Activated naive CD4-positive, alpha-beta T cell treated with anti-CD3 and anti-CD28 coated beads, Interleukin-2, amount 50 U/mL, for 16 hours (primary cell): ENCODE data around the gene LNX2.

ENCODE experiments used
- DNase-seq: peaks from one replicate; pipeline ENCODE4 v3.0.0-alpha.2; 2020

LNX2 gene

DNA sequence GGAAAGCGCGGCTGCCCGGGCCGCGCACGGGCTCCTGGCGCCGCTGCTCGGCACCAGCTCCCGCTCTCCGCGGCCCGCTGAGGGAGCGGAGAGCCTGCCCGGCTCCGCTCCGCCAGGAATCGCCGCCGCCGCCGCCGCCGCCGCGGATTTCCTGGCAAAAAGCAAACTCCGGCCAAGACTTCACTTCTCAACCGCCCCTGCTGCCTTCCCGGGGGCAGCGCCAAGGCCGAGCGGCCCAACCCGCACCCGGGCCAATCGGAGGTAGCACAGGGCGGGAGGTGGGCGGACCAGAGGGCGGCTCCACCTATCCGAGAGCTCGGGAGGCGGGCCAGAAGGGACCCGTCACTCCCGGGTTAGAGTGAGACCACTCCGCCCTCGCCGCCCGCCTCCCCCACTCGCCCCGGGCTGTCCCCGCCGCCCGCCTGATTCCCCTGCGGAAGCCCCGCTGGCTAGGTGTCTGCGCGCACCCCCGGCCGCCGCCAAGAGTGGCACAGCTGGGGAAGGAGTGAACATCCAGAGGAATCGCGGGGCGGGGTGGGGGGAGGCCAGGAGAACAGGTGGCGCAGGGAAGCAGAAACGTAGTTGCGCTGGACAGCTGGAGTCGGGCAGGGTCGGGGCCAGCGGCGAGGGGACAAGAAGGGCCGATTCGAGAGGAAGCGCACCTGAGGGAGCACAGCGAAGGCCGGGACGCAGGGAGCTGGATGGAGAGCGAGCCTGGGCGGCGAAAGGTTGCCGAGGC lies at the start of gene LNX2:
LNX2 (minus strand) TSS at position 153 of the 739 bp plus-strand sequence. CDS start 38,826 bp downstream, outside the sequence.
- DNase-seq: peak; percentile 98

DNA sequence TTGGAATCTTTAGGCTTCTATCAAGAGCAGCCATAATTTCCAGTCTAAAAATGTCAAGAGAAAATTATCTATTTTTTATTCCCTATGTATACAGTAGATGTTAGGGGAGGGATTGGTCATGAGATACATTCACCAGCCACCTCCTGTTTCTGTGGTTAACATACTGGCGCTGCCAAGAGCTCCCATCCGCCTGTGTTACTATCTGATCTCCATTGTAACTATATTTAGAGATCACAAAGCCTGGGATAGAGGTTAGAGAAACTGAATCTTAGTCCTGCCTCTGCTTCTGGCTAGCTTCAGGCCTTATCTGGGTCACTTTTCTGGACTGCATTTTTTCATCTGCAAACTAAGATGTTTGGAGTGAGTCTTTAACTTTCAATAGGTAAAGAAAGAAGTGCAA lies 47.6 kb upstream of the LNX2 start:
- no peak for DNase-seq

DNA sequence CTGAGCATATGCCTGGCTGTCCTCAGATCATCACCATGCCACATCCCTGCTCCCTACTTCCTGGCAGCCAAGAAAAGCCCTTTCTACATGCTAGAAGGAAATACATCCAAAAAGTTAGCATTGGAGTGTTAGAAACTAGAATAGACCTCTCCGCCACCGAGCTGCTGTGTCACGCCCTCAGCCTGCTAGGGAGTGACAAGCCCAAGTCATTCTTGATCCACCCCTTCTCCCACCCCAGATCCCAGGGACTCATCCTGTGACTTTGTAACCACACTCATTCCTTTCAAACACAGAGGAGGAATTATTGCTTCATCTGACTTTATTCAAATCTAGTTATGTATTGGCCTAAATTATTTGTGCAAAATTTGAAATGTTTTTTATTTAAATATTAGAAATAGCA lies 46.6 kb upstream of the LNX2 start:
- no peak for DNase-seq

DNA sequence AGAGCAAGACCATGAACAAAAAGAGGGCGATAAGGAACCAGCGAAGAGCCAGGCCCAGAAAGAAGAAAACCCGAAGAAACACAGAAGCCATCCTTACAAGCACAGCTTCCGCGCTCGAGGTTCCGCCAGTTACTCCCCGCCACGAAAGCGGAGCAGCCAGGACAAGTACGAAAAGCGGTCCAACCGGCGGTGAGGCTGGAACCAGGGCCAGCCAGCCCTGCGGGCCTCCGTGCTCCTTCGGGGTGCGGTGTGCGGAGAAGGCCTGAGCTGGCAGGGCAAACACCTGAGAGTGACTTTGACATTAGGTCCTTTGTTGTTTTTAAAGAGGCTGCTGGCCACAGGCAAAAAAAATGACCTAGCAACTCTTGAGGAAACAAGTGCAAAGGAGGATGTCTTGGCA lies 45.4 kb upstream of the LNX2 start:
- DNase-seq: no peak

DNA sequence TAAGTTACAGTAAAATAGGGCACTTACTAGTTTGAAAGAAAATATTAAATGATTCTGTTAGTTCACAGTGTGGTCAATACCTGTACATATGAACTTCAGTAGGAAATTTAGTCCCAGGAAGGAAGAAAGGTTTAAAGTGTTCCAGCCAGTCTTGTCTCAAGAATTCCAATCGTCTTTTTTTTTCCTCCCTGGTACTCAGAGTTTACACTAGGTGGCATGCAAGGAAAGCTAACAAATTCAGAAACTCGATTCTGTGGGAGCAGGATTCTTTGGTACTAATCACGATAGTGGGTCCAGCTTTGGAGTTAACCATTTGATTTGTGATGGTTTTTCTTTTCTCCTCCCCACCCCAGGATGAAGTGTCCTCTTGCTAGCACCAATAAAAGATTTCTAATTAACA lies 45.0 kb upstream of the LNX2 start:
- no peak for DNase-seq

DNA sequence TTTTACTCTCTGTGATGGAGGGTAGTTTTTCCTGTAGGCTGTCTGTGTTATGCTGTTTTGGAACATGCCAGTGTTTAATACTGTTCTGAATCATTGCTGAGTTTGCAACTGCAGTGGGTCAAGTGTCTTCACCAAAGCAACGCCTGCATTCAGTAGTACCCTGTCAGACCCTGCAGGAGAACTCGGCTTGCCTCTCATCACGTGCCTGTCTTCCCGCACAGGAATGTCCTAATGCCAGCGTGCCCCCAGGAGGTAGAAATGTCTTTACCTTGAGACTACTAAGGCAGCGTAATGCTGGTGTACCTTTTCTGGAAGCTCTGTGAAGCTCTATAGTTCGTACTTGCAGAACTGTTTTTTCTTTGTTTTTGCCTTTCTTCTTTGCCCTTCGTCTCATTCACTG lies 43.6 kb upstream of the LNX2 start:
- DNase-seq: no peak

DNA sequence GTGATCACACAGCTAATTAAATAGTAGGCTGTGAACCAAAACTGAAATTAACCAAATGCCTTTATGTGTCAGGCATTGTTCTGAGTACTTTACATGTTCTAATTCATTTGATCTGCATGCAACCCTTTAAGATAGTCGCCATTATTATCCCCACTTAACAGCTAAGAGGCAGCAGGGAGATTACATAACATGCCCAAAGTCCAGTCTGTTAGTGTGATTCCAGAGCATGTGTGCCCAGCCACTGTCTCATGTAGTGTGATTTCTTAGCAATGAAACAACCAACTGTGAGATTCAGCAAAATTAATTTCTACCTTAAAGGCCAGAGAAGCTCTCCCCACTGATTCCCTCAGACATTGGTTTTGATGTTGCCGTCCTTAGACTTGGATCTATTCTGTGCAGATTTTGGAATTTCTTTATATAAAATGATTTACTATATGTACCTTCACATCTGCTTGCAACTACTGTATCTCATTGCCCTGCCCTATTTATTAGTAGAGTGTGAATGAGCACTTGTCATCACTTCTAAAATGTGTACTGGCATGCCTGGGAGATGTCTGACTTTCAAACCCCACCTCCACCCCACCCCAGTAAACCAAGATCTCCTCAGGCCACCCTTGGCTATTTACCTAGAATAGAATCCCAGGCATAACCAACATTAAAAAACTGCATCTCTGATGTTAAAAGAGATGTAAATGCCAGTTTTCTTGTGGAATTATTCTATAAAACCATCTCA lies 42.6 kb upstream of the LNX2 start:
- DNase-seq: no peak

DNA sequence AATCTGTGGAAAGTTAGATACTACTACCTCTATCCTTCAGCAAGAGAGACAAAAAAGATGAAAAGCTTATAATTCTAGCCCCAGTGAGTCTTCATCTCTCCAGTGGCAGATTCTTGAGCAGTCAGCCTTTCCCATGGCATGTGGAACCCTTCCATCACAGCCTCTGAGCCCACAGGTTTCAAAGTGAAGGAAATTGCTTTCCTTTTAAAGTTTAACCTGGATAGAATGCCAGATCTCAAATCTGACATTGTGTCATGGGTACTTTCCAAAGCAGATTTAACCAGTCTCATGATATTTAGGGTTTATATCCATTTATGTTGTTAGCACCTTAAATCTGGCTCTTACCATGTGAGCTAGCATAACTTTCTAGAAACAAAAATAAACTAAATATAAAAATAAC lies 40.7 kb upstream of the LNX2 start:
- no peak for DNase-seq

DNA sequence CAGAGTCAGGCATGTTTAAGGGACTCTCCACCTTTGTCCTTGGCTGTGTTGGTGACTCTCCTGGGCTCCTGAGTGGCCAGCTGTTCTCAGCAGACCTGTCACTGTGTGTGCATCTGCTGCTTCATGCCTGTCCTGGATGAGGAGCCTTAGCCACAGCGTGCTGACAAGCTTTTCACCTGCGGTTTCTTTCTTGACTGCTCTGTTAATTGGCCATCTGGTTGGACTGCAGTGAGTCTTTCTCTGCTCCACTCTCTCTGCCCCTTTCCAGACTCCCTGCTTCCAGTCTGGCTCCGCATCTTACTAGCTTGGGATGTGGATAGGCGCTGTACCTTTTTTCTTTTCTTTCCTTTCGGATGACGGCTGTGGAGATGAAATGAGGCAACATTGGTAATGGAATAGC lies 40.2 kb upstream of the LNX2 start:
- DNase-seq: no peak

DNA sequence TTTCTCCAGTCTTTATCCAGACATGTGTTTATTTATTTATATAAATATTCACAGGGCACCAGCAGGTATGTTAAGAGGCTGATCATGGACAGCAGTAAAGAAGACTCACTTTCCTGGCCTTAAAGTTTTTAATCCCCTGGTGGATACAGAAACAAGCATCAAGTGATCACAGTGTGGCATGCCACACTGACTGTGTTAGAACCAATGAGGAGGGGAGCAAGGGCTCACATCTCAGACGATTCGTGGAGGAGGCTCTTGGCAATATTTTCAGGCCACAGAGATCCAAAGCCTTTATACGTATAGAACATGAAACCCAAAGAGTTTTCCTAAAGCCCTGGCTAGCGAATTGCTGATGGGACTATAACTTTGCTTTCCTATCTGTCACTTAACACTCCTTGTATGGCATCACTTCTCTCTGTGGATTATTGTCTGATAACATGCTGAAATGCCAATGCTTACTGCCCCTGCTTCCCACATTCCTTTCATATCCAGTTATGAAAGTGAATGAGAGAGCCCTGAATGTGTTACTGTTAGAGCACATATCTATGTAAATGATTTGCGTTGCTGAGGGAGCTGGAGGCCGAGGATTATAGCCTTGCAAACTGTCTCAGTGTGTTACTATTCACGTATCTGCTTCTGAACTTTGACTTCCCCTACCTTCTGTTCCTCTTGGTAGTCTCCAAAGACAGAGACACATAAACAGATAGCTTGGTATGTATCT lies 39.0 kb upstream of the LNX2 start:
- no peak for DNase-seq

DNA sequence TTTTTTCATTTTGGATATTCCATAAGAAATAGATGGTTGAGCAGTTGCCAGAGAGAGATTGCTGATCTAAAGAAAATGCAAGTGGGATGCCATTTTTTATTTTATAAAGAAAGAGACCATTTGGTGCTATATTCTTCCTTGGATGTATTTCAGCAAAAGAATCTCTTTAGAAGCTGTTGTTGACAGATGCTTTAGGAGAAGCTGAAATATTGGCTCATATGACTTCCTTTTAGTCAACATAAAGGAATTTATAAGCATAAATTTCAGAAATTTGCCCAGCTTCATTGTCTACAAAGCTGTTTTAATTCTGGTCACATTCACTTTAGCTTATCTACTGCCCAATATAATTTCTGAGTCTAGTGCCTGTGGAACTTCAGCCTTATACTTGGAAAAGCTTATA lies 38.2 kb upstream of the LNX2 start:
- no peak for DNase-seq

DNA sequence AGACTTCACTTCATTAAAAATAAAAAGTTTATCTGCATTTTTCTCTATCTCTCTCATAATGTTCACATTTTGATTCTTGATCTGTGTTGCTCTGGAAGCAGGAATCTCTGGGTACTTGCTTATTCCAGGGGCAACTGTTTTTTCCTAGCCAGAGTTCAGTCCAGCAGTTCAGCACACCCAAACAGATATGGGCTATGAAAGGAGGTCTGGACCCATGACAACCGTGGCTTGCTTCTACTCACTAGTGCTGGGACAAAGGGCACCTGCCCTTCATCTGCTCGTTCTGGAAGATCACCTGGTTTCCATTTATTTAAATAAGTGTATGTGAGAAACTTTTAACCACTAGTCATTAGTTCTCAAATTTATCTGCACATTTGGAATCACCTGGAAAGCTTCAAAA lies 37.4 kb upstream of the LNX2 start:
- no peak for DNase-seq

DNA sequence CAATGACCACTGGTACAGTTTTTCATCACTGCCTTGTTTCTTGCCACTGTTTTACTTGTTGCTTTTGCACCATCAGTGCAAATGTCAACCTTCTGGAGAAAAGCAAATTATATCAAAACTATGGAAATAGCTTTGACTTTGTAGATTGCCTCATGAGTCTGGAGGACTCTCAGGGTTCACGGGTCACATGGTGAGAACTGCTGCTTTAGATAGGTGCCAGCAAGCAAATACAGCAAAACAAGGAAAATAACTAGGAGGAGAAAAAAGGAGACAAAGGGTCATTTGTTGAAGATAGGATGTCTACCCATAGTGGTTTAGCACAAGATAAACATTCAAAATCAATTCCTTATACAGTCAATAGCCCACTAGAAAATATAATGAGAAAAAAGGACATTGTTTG lies 34.5 kb upstream of the LNX2 start:
- DNase-seq: no peak

DNA sequence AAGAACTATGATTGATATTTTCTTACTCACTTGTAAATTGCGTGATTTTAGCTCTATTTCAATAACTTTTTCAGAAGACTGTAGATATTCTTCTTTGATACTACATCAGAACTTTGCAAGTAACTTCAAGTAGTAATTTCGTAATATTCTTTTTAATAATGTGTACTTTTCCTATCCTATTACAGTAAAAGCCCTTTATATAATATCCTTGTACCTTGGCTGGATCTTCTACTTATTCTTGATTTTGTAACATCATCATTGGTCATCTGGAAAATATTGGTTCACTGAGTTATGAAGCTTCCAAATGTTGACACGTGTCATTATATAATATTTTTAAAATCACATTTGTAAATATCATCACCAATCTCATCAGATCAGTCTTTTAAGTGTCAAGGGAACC lies 33.7 kb upstream of the LNX2 start:
- no peak for DNase-seq

DNA sequence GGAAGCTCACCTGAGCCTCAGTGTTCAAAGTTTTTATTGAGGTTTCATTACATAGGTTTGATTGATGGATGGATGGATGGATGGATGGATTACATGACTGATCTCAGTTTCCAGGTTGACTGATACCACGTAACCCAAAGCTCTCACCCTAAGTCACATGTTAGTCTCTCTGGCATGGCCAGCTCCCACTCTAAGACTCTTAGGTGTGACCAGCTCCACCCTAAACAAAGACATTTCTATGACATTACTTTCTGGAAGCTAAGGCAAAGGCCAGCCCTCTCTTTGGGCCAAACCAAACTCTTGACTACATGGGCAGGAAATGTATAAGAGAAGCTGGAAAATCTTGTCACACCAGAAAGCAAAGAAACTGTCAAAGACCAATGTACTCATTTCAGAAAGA lies 30.0 kb upstream of the LNX2 start:
- DNase-seq: no peak

DNA sequence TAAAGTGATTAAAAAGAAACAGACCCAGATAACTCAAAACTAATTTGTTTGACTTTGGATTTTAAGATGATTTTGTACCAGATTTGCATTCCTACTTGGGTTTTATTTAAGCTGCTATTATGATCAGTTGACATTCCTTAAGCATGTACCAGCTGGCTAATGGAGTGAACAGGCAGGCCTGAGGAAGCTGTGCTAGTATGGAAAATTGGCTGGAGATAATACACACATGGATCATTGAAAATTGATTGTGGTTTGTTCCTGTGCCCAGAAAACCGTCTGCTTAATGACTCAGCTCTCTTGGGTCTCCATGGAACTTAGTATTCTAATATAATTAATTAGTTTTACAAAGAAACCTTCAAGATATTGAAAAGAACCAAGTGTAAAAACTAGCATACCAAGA lies 24.0 kb upstream of the LNX2 start:
- DNase-seq: no peak

DNA sequence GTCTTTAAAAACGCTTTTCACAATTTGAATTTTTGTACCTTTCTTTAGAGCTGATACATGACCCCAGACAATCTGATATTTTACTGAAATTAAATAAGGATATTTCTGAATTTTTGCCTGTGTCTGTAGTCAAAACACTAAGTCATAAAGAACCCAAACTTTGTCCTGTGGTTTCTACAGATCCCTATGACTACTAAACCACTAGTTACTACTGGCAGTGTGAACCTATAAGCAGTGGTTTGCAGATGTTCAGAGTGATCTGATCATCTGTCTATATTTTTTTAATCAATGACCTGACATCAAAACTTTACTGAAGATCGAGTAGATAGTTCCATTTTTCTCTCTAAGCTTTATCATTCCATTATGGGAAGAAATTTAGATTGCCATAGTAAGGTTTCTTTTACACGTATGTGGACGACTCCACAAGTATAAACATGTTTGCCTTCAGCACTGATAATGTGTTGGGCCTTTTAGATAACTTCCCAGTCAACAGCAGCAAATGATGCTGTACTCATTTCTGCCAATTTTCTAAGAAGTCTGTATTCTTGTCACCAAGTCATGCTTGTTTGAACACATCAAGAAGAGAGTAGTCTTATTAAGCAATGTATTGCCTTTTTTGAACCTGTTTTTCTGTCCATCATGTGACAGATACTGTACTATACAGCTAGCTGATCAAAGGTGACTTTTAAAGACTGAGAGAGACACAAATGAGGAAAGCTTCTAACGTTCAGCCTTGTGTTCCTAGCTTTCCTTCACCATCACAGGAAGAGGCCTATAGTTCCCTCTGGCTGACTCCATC lies 23.2 kb upstream of the LNX2 start:
- no peak for DNase-seq

DNA sequence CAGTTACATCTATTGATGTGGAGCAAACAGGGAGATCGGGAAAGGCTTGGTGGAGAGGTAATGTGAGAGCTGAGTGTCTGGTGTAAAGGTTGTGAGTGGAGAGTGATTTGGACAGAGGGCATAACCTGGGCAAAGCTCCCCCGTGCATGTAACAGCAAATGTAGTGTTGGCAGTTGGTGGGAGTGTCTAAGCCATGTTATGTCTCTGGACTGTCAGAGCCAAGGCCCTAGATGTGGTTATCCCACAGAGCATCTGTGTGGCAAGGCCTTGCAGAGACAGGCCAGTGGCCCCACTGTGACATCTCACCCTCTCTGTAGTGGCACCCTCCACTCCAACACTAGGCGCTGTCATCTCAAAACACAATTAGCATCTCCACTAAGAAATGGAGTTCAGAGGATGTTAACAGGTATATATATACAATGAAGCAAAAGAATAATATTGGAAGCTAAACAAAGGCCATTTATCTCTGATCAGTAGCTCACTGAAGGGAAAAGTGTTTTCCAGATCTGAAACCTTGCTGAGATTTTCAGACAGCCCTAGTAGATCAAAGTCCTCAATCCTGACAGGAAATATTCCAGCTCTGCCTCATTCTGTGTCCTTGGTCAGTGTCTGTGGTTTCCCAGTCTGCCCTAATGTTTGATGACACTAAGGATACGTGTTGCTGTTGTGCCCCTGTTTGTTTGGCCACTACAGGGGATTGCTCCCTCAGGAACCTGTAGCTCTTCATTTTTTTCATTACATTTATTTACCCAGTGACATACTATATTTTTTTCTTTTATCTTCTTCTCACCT lies 21.6 kb upstream of the LNX2 start:
- no peak for DNase-seq

DNA sequence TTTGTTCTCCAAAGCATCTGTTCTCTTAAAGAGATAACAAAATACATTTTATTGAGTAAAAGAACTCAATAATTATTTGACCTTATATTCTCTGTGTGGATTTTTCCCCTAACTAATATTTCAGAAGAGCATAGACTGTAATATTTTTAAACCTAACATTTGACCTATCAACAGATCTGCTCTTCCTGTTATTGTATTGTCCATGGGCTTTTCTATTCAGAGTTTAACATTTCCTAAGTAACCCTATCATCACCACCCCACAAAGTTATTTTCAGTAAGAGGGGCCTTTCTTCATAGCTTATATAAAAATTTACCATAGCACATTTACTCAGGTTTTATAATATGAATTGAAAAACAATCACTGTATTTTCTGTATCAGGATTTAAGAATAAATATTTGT lies 18.9 kb upstream of the LNX2 start:
- DNase-seq: no peak

DNA sequence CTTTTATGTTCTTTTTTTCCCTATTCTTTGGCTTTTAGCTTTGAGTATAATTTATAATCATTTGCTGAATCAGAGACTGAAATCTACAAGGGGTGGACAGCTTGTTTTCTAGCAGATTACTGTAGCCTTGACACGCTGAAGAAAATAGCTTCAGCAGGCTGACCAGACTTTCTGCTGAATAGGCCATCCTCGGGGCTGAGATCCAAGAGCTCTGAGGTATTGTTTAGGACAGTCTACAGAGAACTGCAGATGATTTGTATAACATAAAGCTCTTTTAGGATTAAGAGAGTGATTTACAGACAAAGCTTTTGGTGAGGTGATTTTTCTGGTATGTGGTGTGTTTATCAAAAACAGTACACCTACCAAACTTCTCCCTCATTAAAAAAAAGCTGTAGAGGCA lies 18.2 kb upstream of the LNX2 start:
- DNase-seq: no peak

DNA sequence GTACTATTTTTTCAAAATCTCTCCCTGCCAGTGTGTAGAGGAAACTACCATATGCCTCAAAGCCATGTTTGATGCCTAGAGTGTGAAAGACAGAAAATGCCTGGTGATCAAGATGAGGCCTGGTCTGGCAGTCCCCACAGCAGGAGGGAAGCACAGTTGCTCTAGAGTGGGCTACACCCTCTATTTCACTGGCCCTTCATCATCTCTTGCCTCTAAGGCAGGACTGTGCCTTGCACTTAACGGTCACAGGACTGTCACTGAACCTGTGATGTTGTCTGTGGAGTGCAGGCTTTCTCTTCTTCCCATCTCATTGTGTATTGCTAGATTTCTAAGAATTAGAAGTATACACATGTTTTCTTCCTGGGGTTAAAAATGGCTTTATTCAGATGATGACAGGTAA lies 17.7 kb upstream of the LNX2 start:
- DNase-seq: no peak

DNA sequence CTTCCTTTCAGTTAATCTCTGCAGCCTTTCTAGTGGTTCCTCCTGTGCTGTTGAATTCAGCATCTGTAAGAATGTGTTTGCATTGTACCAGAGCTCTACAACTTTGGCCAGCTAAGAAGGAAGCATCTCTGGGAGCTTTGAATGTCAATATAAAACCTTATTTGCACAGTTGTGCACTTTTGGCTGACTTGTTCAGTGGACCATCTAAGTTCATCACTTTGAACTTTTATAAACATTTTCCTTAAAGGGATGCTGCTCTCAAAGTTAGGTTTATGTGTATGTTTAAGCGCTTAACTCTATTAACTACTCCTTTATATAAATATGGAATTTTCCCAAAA lies 16.9 kb upstream of the LNX2 start:
- DNase-seq: no peak
